Common myeloid progenitor, CD34-positive (primary cell): Measurements from ENCODE around the gene RPTOR.

Experiments used
- CTCF ChIA-PET: fragments of 350-600 bp; sonication (Branson Sonifier 250); formaldehyde crosslinking; loops from one replicate; lab custom pipeline; 2021; ENCODE audit warnings: antibody characterized with exemption; lab: Charles Lee
- POLR2A ChIA-PET: fragments of 350-600 bp; sonication (Branson Sonifier 250); formaldehyde crosslinking; loops from one replicate; lab custom pipeline; 2021; ENCODE audit warnings: antibody characterized with exemption; lab: Charles Lee
- DNase-seq, 3 donors: peaks; one replicate each; pipeline versions ENCODE4 v3.0.0 to v3.0.0-alpha.2; 2013
- H3K27ac ChIP-seq, 2 experiments: 1 replicate in 1 of 2; 2 replicates in 1 of 2; pipeline ENCODE4 v1.7.0; 2013; ENCODE audit warnings: inconsistent platforms in 2 of 2, low read length in 2 of 2, mild to moderate bottlenecking in 2 of 2, low read depth in 1 of 2, moderate library complexity in 1 of 2; ENCODE audit not compliant: severe bottlenecking in 2 of 2, insufficient read depth in 1 of 2, poor library complexity in 1 of 2
- H3K27me3 ChIP-seq, 5 experiments: replicated peaks in 2 of 5; 1 replicate in 3 of 5; 2 replicates in 2 of 5; pipeline versions ENCODE4 v1.6.1 to v1.7.0; 2013; ENCODE audit warnings: low read length in 4 of 5, mild to moderate bottlenecking in 2 of 5, moderate library complexity in 2 of 5, inconsistent platforms in 1 of 5; ENCODE audit not compliant: insufficient read depth in 5 of 5, control insufficient read depth in 4 of 5
- H3K36me3 ChIP-seq, 4 experiments: 1 replicate in 2 of 4; 2 replicates in 2 of 4; pipeline versions ENCODE4 v1.6.1 to v1.7.0; 2013; ENCODE audit warnings: low read length in 3 of 4, control low read depth in 1 of 4, mild to moderate bottlenecking in 1 of 4; ENCODE audit not compliant: control insufficient read depth in 4 of 4, insufficient read depth in 4 of 4
- H3K4me1 ChIP-seq, 4 experiments: 1 replicate in 3 of 4; 2 replicates in 1 of 4; pipeline versions ENCODE4 v1.6.1 to v1.7.1; 2013; ENCODE audit warnings: low read length in 3 of 4, mild to moderate bottlenecking in 3 of 4, control low read depth in 1 of 4, inconsistent platforms in 1 of 4, moderate library complexity in 1 of 4; ENCODE audit not compliant: control insufficient read depth in 4 of 4, insufficient read depth in 4 of 4; ENCODE audit errors: control extremely low read depth in 1 of 4
- H3K4me3 ChIP-seq, 7 experiments: 1 replicate in 4 of 7; 2 replicates in 3 of 7; pipeline versions ENCODE4 v1.5.1 to v1.7.0; 2013; ENCODE audit warnings: mild to moderate bottlenecking in 7 of 7, low read length in 6 of 7, moderate library complexity in 6 of 7, inconsistent platforms in 2 of 7, low read depth in 2 of 7, control low read depth in 1 of 7; ENCODE audit not compliant: insufficient read depth in 4 of 7, control insufficient read depth in 1 of 7; ENCODE audit errors: extremely low read depth in 1 of 7
- H3K9me3 ChIP-seq, 5 experiments: 1 replicate in 4 of 5; 2 replicates in 1 of 5; pipeline versions ENCODE4 v1.6.1 to v1.7.1; 2013; ENCODE audit warnings: low read length in 4 of 5, mild to moderate bottlenecking in 2 of 5, inconsistent platforms in 1 of 5, low read depth in 1 of 5, moderate library complexity in 1 of 5; ENCODE audit not compliant: control insufficient read depth in 4 of 5, insufficient read depth in 2 of 5; ENCODE audit errors: control extremely low read depth in 1 of 5
- WGBS: methylation state at CpG from one replicate; pipeline ENCODE4 v1.1.5; 2013; ENCODE audit not compliant: insufficient coverage; 5-methylcytosine and 5-hydroxymethylcytosine counted together

Gene RPTOR

GRCh38 chr17:80945736-80946135, 401.1 kb downstream of the RPTOR start:
- H3K9me3 ChIP-seq = peaks cover 0 to 4% (median 0%) of the 10 kb centered on the region in 5 experiments
- POLR2A ChIA-PET = no interaction called here
- WGBS = 95% methylated on average over 13 of the region's 17 CpGs
- CTCF ChIA-PET = no interaction called here
- H3K27me3 ChIP-seq = no peaks in the 10 kb centered on the region
- no peaks in the 10 kb centered on the region for H3K4me1 ChIP-seq
- peaks cover 6 to 63% (median 42%) of the 10 kb centered on the region in 4 experiments for H3K36me3 ChIP-seq
- H3K27ac ChIP-seq = no peak overlapping the region
- no peak for DNase-seq
- H3K4me3 ChIP-seq = no peak overlapping the region

GRCh38 chr17:80946449-80946848, 401.8 kb downstream of the RPTOR start:
- CTCF ChIA-PET = no interaction called here
- Histone ChIP-seq H3K4me3 (no peak overlapping the region), H3K27me3 (no peaks in the 10 kb centered on the region), H3K9me3 (peaks cover 0 to 4% (median 0%) of the 10 kb centered on the region in 5 experiments), H3K4me1 (no peaks in the 10 kb centered on the region), H3K36me3 (peaks cover 6 to 64% (median 42%) of the 10 kb centered on the region in 4 experiments), H3K27ac (no peak overlapping the region)
- no peak for DNase-seq
- 100% methylated on average over 8 of the region's 8 CpGs for WGBS
- POLR2A ChIA-PET = no interaction called here

DNA sequence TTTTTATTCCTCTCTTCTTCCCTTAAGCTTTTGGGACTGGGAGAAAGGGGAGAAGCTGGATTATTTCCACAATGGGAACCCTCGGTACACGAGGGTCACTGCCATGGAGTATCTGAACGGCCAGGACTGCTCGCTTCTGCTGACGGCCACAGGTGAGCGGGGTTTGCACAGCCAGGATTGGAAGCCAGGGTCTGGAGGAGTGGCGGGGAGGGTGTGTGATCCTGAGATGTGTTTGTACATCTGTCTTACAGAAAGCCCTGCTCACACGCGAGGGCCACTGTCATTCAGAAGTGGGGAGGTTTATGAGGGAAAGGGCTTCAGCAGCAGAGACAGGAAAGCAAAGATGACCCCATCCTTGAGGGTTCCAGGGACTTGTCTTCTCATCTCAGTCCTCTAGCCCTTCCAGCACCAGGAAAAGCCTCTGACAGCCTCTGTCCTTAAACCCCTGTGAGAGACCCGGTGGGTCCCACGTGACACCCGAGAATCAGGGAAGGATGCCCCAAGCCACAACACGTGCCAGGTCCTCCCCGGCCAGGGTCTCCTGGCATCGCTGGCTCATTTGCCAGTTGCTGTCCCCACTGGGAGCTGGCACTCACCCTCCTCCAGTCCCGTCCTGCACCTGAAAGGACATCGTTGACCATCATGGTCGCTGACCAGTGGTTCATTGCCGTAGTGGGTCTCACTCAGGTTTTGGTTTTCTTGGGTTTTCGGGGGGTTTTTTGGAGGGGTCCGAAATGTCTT, 402.7 kb downstream of the RPTOR start:
- no peak for DNase-seq
- no peaks in the 10 kb centered on the region for H3K4me1 ChIP-seq
- ChIA-PET POLR2A (interaction anchor here (0.6 kb wide), 1 partner anchor 457 kb away, joined by 4 read pairs; no protein-coding TSS in a partner anchor), CTCF (no interaction called here)
- H3K36me3 ChIP-seq = peaks cover 4 to 64% (median 38%) of the 10 kb centered on the region in 4 experiments
- WGBS = 95% methylated on average over 15 of the region's 21 CpGs
- H3K9me3 ChIP-seq = peaks cover 0 to 4% (median 0%) of the 10 kb centered on the region in 5 experiments
- no peaks in the 10 kb centered on the region for H3K27me3 ChIP-seq
- no peak overlapping the region for H3K4me3 ChIP-seq
- H3K27ac ChIP-seq = no peak overlapping the region

- ChIA-PET CTCF (interaction anchor here (0.6 kb wide), 1 partner anchor 269 kb away, joined by 3 read pairs; no protein-coding TSS in a partner anchor), POLR2A (no interaction called here)
- H3K4me1 ChIP-seq = no peaks in the 10 kb centered on the region
- H3K27ac ChIP-seq = no peak overlapping the region
- no peaks in the 10 kb centered on the region for H3K27me3 ChIP-seq
- no peak overlapping the region for H3K4me3 ChIP-seq
- no peak for DNase-seq
- WGBS = 95% methylated on average over 48 of the region's 48 CpGs
- peaks cover 4 to 58% (median 33%) of the 10 kb centered on the region in 4 experiments for H3K36me3 ChIP-seq
- peaks cover 0 to 4% (median 0%) of the 10 kb centered on the region in 5 experiments for H3K9me3 ChIP-seq
Observed at GRCh38 chr17:80948019-80948975, 403.7 kb downstream of the RPTOR start.

DNA sequence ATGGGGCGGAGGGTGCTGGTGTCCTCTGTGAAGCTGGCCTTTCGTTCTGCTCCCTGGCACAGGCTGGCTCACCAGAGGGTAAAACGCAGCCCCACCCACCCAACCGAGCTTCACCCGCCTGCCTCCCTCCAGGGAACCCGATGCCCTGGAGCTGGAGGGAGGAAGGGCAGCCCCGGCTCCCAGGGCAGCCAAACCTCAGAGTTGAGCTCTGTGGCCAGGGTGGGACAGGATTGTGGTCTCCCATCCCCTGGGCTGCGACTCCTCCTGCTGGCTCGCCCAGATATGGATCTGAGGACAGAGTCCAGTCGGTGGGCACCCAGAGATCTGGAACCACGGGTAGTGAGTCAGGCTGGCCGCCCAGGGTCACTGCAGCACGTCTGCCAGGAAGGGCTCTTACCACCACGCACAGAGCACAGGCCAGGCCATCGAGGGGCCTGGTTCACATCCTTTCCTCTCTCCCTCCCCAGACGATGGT, 404.4 kb downstream of the RPTOR start:
- ChIA-PET POLR2A (no interaction called here), CTCF (interaction anchor here (0.6 to 0.7 kb wide), 2 partner anchors 21 to 269 kb away, joined by 3 read pairs; no protein-coding TSS in a partner anchor)
- H3K36me3 ChIP-seq = peaks cover 4 to 53% (median 33%) of the 10 kb centered on the region in 4 experiments

GRCh38 chr17:80949451-80950421, 405.1 kb downstream of the RPTOR start:
- no peaks in the 10 kb centered on the region for H3K4me1 ChIP-seq
- DNase-seq = no peak
- no peaks in the 10 kb centered on the region for H3K27me3 ChIP-seq
- WGBS = 96% methylated on average over 43 of the region's 44 CpGs
- H3K27ac ChIP-seq = no peak overlapping the region
- H3K36me3 ChIP-seq = peaks cover 4 to 50% (median 32%) of the 10 kb centered on the region in 4 experiments
- H3K9me3 ChIP-seq = peaks cover 0 to 4% (median 0%) of the 10 kb centered on the region in 5 experiments
- ChIA-PET POLR2A (no interaction called here), CTCF (interaction anchor here (0.7 kb wide), 1 partner anchor 20 kb away, joined by 3 read pairs; no protein-coding TSS in a partner anchor)
- H3K4me3 ChIP-seq = no peak overlapping the region

More for the DNA sequence above, 404.4 kb downstream of the RPTOR start:
- no peak for DNase-seq
- Histone ChIP-seq H3K4me3 (no peak overlapping the region), H3K27ac (no peak overlapping the region), H3K9me3 (peaks cover 0 to 4% (median 0%) of the 10 kb centered on the region in 5 experiments), H3K4me1 (no peaks in the 10 kb centered on the region), H3K27me3 (no peaks in the 10 kb centered on the region)
- 90% methylated on average over 13 of the region's 16 CpGs for WGBS
